Natural killer cell (primary cell): ENCODE measurements around the gene ZC3H6. TPM values are rescaled to one million over a fixed set of nuclear protein-coding genes. Genes with fewer than 3 reads are reported as not detected.

Source experiments
- ATAC-seq, 3 donors: fragments of 150-1000 bp in 2 of 3; fragments of 200-7000 bp in 1 of 3; cut with Tn5 transposase; 1 replicate in 1 of 3; 2 replicates in 2 of 3; pipeline ENCODE4 v1.10.0; 2021; ENCODE audit warnings: mild to moderate bottlenecking in 2 of 3, moderate library complexity in 2 of 3
- DNase-seq, 2 donors: peaks; one replicate each; pipeline versions ENCODE4 v3.0.0 to v3.0.0-alpha.2; 2013 to 2021; ENCODE audit warnings: mixed read lengths in 1 of 2
- H3K27ac ChIP-seq: one replicate; pipeline ENCODE4 v1.5.1; 2013; ENCODE audit warnings: mild to moderate bottlenecking, low read length
- H3K27me3 ChIP-seq: one replicate; pipeline ENCODE4 v1.6.1; 2013; ENCODE audit warnings: low read length; ENCODE audit not compliant: control insufficient read depth, insufficient read depth
- H3K36me3 ChIP-seq: one replicate; pipeline ENCODE4 v1.6.1; 2013; ENCODE audit warnings: low read length; ENCODE audit not compliant: control insufficient read depth, insufficient read depth
- H3K4me1 ChIP-seq: one replicate; pipeline ENCODE4 v1.6.1; 2013; ENCODE audit warnings: low read length; ENCODE audit not compliant: control insufficient read depth, insufficient read depth
- H3K4me3 ChIP-seq: one replicate; pipeline ENCODE4 v1.5.1; 2013; ENCODE audit warnings: low read length
- H3K9me3 ChIP-seq: one replicate; pipeline ENCODE4 v1.6.1; 2013; ENCODE audit warnings: low read length; ENCODE audit not compliant: control insufficient read depth, insufficient read depth
- H3K27ac Mint-ChIP-seq, 2 donors: one replicate each; pipeline ENCODE4 v1.8.0; 2022; ENCODE audit warnings: mild to moderate bottlenecking in 2 of 2, mixed read lengths in 2 of 2, moderate library complexity in 1 of 2
- H3K27me3 Mint-ChIP-seq, 2 donors: one replicate each; pipeline ENCODE4 v1.8.0; 2022; ENCODE audit warnings: low read depth in 2 of 2, mixed read lengths in 2 of 2
- H3K36me3 Mint-ChIP-seq: one replicate; pipeline ENCODE4 v1.8.0; 2022; ENCODE audit warnings: mixed read lengths
- H3K4me1 Mint-ChIP-seq, 2 donors: one replicate each; pipeline ENCODE4 v1.8.0; 2022; ENCODE audit warnings: mixed read lengths in 2 of 2
- H3K4me3 Mint-ChIP-seq: one replicate; pipeline ENCODE4 v1.8.0; 2022; ENCODE audit warnings: mild to moderate bottlenecking, moderate library complexity, mixed read lengths
- H3K9me3 Mint-ChIP-seq, 2 donors: one replicate each; pipeline ENCODE4 v1.8.0; 2022; ENCODE audit warnings: mixed read lengths in 2 of 2
- WGBS: methylation state at CpG from one replicate; pipeline ENCODE4 v1.1.7; 2013; ENCODE audit warnings: missing lambda C conversion rate; ENCODE audit not compliant: insufficient coverage; 5-methylcytosine and 5-hydroxymethylcytosine counted together
- intact Hi-C: fragments of 100-400 bp; cut with micrococcal nuclease; formaldehyde crosslinking; loops from one replicate; pipeline ENCODE4 v1.14.2; 2022
- total RNA-seq, 4 donors: library from RNA; stranded (reverse); fragments of 120-200 nt in 1 of 4; gene quantifications; one replicate each; pipeline versions ENCODE4 v1.2.3 to v1.2.4, GENCODE V29; 2013 to 2022
- TF ChIP-seq, protein P1 (sequence below): fragments of 200-600 bp; IDR thresholded peaks from one replicate; pipeline ENCODE4 v1.8.0; 2022; ENCODE audit warnings: antibody characterized with exemption

Gene ZC3H6
- total RNA-seq, 3 donors from 2014 or later (not counting 1 experiment from before 2014, with no cell fraction given) = 13.1 to 17.3 (median 15.3) TPM

DNA sequence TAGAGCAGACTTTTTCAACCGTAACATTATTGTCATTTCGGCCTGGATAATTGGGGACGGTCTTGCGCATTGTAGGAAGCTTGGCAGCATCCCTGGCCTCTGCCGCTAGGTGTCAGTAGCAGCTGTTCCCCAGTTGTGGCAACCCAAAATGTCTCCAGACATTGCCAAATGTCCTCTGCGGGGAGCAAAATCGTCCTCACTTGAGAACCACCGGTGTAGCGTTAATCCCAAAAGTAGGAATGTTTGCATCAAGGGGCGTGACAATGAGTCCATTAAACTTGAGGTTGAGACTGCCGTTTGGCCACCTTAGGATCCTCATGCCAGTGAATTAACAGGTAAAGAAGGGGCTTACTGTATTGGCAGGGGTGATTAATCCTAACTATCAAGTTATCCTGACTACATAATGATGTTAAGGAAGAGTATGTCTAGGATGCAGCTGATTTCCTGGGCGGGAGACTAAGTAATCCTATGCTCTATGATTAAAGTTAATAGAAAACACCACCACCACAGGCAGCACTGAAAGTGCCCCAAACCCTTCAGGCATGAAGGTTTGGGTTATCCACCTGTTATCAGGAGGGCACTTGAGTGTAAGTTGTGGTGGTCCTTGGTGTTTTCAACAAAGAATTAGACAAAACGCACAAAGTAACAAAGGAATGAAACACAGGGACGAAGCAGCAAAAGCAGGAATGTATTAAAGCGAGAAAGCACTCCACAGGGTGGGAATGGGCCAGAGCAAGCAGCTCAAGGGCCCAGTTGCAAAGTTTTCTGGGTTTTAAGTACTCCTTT lies 15.7 kb upstream of the ZC3H6 start:
- TF ChIP-seq, protein P1, sequence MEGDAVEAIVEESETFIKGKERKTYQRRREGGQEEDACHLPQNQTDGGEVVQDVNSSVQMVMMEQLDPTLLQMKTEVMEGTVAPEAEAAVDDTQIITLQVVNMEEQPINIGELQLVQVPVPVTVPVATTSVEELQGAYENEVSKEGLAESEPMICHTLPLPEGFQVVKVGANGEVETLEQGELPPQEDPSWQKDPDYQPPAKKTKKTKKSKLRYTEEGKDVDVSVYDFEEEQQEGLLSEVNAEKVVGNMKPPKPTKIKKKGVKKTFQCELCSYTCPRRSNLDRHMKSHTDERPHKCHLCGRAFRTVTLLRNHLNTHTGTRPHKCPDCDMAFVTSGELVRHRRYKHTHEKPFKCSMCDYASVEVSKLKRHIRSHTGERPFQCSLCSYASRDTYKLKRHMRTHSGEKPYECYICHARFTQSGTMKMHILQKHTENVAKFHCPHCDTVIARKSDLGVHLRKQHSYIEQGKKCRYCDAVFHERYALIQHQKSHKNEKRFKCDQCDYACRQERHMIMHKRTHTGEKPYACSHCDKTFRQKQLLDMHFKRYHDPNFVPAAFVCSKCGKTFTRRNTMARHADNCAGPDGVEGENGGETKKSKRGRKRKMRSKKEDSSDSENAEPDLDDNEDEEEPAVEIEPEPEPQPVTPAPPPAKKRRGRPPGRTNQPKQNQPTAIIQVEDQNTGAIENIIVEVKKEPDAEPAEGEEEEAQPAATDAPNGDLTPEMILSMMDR = peak; percentile 89
- H3K36me3 Mint-ChIP-seq = no peaks in the 10 kb centered on the region
- H3K9me3 Mint-ChIP-seq = peaks cover 2 to 3% of the 10 kb centered on the region in 2 donors
- peak overlapping the region; percentile 37 to 90 for H3K27ac Mint-ChIP-seq
- ATAC-seq = peak; percentile 46 to 67 (median 56)
- peak overlapping the region; percentile 76 for H3K4me3 Mint-ChIP-seq
- peaks cover 5 to 7% of the 10 kb centered on the region in 2 donors for H3K4me1 Mint-ChIP-seq
- Histone ChIP-seq H3K9me3 (no peaks in the 10 kb centered on the region), H3K27me3 (no peaks in the 10 kb centered on the region), H3K36me3 (no peaks in the 10 kb centered on the region), H3K4me3 (no peak overlapping the region), H3K27ac (no peak overlapping the region), H3K4me1 (peaks cover 8% of the 10 kb centered on the region)
- WGBS = 24% methylated on average over 14 of the region's 15 CpGs
- peak; percentile 76 to 92 for DNase-seq
- intact Hi-C loops = loop anchor here (5.0 kb wide), 2 partner anchors 223 to 323 kb away; partner anchors contain the start of genes CHCHD5 and TTL
- peaks cover 7 to 14% of the 10 kb centered on the region in 2 donors for H3K27me3 Mint-ChIP-seq

DNA sequence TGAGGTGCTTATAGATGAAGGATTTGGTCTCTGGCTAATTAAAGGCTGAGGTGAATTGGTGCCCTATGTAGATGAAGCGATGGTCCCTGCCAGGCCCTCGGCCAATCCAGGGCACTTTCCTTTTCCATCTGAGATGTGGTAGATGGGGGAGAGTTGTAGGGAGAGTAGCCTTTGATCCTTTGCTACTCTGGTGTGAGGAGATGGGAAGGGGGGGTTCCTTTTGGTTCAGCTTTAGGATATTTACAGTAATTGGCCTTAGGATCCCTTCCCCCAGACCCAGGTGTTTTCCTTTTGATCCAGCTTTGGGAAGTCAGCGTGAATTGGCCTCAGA lies 15.1 kb upstream of the ZC3H6 start:
- Histone ChIP-seq H3K27me3 (no peaks in the 10 kb centered on the region), H3K4me1 (peaks cover 6% of the 10 kb centered on the region), H3K27ac (no peak overlapping the region), H3K36me3 (no peaks in the 10 kb centered on the region), H3K9me3 (no peaks in the 10 kb centered on the region), H3K4me3 (no peak overlapping the region)
- intact Hi-C loops = no loop called here
- H3K4me1 Mint-ChIP-seq = peaks cover 5 to 7% of the 10 kb centered on the region in 2 donors
- H3K36me3 Mint-ChIP-seq = no peaks in the 10 kb centered on the region
- peaks cover 2 to 3% of the 10 kb centered on the region in 2 donors for H3K9me3 Mint-ChIP-seq
- DNase-seq (no peak), ATAC-seq (no peak)
- 100% methylated on average over 3 of the region's 3 CpGs for WGBS
- H3K27me3 Mint-ChIP-seq = peaks cover 10 to 18% of the 10 kb centered on the region in 2 donors
- no peak overlapping the region for H3K27ac Mint-ChIP-seq
- no peak overlapping the region for H3K4me3 Mint-ChIP-seq
- TF ChIP-seq, protein P1 = no peak

DNA sequence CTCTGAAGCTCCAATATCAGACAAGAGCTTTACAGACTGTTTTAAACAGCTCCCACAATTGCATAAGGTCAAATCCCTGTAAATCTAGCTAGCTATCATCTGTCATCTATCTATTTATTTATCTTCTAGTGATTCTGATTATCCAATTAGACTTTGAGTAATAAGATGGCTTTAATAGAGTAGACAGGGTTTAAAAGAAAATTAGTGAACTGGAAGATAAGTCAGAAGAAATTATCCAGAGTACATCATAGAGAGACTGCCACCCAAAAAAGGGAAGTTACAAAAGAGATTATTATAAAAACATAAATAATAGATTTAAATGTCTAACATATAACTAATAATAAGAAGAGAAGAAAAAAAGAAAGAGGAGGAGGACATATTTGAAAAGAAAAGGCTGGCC lies 12.5 kb upstream of the ZC3H6 start:
- H3K27me3 ChIP-seq = no peaks in the 10 kb centered on the region
- intact Hi-C loops = no loop called here
- H3K27ac Mint-ChIP-seq = no peak overlapping the region

More for the DNA sequence above, 12.5 kb upstream of the ZC3H6 start:
- no peak overlapping the region for H3K27ac ChIP-seq
- H3K36me3 ChIP-seq = no peaks in the 10 kb centered on the region
- no peaks in the 10 kb centered on the region for H3K9me3 ChIP-seq
- H3K4me1 ChIP-seq = peaks cover 4% of the 10 kb centered on the region
- Mint-ChIP-seq H3K27me3 (peaks cover 15 to 32% of the 10 kb centered on the region in 2 donors), H3K36me3 (no peaks in the 10 kb centered on the region), H3K4me3 (no peak overlapping the region), H3K4me1 (peaks cover 5 to 7% of the 10 kb centered on the region in 2 donors), H3K9me3 (peaks cover 2 to 3% of the 10 kb centered on the region in 2 donors)
- TF ChIP-seq, protein P1 = no peak
- DNase-seq (no peak), ATAC-seq (no peak)
- no peak overlapping the region for H3K4me3 ChIP-seq
